Keratinocyte (primary cell): Measurements from ENCODE around the gene NPLOC4. TPM values are rescaled to one million over a fixed set of nuclear protein-coding genes. Genes with fewer than 3 reads are reported as not detected.

ENCODE experiments used
- DNase-seq: peaks from one replicate; pipeline ENCODE4 v3.0.0-alpha.2; 2011; ENCODE audit warnings: low read depth, missing footprints, low spot score
- FAIRE-seq: peaks from 2 replicates; lab custom pipeline; 2011; peaks lifted over from hg19 to GRCh38; lab: Jason Lieb, UNC
- H2AFZ ChIP-seq: 2 replicates; pipeline ENCODE4 v1.6.0; 2012; ENCODE audit warnings: low read length, control low read depth, inconsistent platforms; ENCODE audit not compliant: control insufficient read depth
- H3K27ac ChIP-seq: 2 replicates; pipeline ENCODE4 v1.5.1; 2011; ENCODE audit warnings: low read length; ENCODE audit not compliant: control insufficient read depth, insufficient read depth
- H3K27me3 ChIP-seq: 3 replicates; pipeline ENCODE4 v1.6.0; 2011; ENCODE audit warnings: low read length; ENCODE audit not compliant: control insufficient read depth, insufficient read depth; ENCODE audit errors: extremely low read depth
- H3K36me3 ChIP-seq, 2 experiments: 2 replicates in 1 of 2; 3 replicates in 1 of 2; pipeline ENCODE4 v1.5.1; 2011; ENCODE audit warnings: low read length in 2 of 2, mild to moderate bottlenecking in 1 of 2; ENCODE audit not compliant: control insufficient read depth in 2 of 2, insufficient read depth in 2 of 2; ENCODE audit errors: extremely low read depth in 1 of 2
- H3K4me1 ChIP-seq: 3 replicates; pipeline ENCODE4 v1.5.1; 2011; ENCODE audit warnings: low read length; ENCODE audit not compliant: control insufficient read depth, insufficient read depth; ENCODE audit errors: extremely low read depth
- H3K4me2 ChIP-seq: 3 replicates; pipeline ENCODE4 v1.6.0; 2011; ENCODE audit warnings: low read depth, low read length; ENCODE audit not compliant: control insufficient read depth, insufficient read depth; ENCODE audit errors: extremely low read depth
- H3K4me3 ChIP-seq, 3 experiments: fragments of 200-600 bp in 1 of 3; sonication (generic) in 1 of 3; 2 replicates in 2 of 3; 3 replicates in 1 of 3; pipeline ENCODE4 v1.5.1; 2011 to 2016; ENCODE audit warnings: low read length in 3 of 3, mild to moderate bottlenecking in 3 of 3, control low read depth in 2 of 3, inconsistent platforms in 1 of 3, low read depth in 1 of 3, mixed read lengths in 1 of 3, mixed run types in 1 of 3, moderate library complexity in 1 of 3; ENCODE audit not compliant: control insufficient read depth in 2 of 3, insufficient read depth in 2 of 3; ENCODE audit errors: extremely low read depth in 1 of 3
- H3K79me2 ChIP-seq: 2 replicates; pipeline ENCODE4 v1.6.0; 2012; ENCODE audit warnings: low read length; ENCODE audit not compliant: control insufficient read depth, insufficient read depth
- H3K9ac ChIP-seq: 3 replicates; pipeline ENCODE4 v1.6.0; 2011; ENCODE audit warnings: low read length; ENCODE audit not compliant: control insufficient read depth, insufficient read depth; ENCODE audit errors: extremely low read depth
- H3K9me1 ChIP-seq: 3 replicates; pipeline ENCODE4 v1.6.0; 2011; ENCODE audit warnings: low read length; ENCODE audit not compliant: control insufficient read depth, insufficient read depth; ENCODE audit errors: extremely low read depth
- H3K9me3 ChIP-seq: 2 replicates; pipeline ENCODE4 v1.5.1; 2012; ENCODE audit warnings: low read depth, low read length; ENCODE audit not compliant: control insufficient read depth
- H4K20me1 ChIP-seq: 3 replicates; pipeline ENCODE4 v1.6.0; 2011; ENCODE audit warnings: low read length; ENCODE audit not compliant: control insufficient read depth, insufficient read depth; ENCODE audit errors: extremely low read depth
- CTCF ChIP-seq, 3 experiments: IDR thresholded peaks in 1 of 3; conservative IDR thresholded peaks in 1 of 3; optimal IDR thresholded peaks in 1 of 3; 2 replicates in 2 of 3; 3 replicates in 1 of 3; pipeline versions ENCODE3 to v1.5.1; 2011; ENCODE audit warnings: low read length in 3 of 3, mild to moderate bottlenecking in 3 of 3, moderate library complexity in 2 of 3, control low read depth in 1 of 3, inconsistent platforms in 1 of 3; ENCODE audit not compliant: insufficient read depth in 2 of 3; ENCODE audit errors: extremely low read depth in 1 of 3
- EZH2 ChIP-seq: IDR thresholded peaks from one replicate; pipeline ENCODE4 v1.6.1; 2012; ENCODE audit warnings: inconsistent platforms, mild to moderate bottlenecking, low read length, moderate library complexity
- dilution Hi-C: fragments of 300-500 bp; cut with MboI; formaldehyde crosslinking; loops from one replicate; pipeline ENCODE4 v1.7.0; 2020; ENCODE audit warnings: low sequenced_read_pairs; ENCODE audit not compliant: extremely low pct_ligation_motif_present
- polyA plus RNA-seq, 5 experiments: library from polyadenylated mRNA; depleted of rRNA in 3 of 5; stranded (reverse) in 3 of 5; stranded (forward) in 1 of 5; unstranded in 1 of 5; fragments of >200 nt; gene quantifications; 1 replicate in 1 of 5; 2 replicates in 3 of 5; 3 replicates in 1 of 5; pipeline versions ENCODE4 v1.2.1 to v1.2.3, GENCODE V29; 2011 to 2012; ENCODE audit warnings: missing spikeins in 2 of 5, low read depth in 1 of 5, low replicate concordance in 1 of 5

The NPLOC4 gene
- polyA plus RNA-seq, 1 donor (not counting 4 experiments of a cell fraction or from before 2014, with no cell fraction given): 64.0 TPM

- H3K27ac ChIP-seq: no peak overlapping the region
- H3K9me3 ChIP-seq: no peaks in the 10 kb centered on the region
- FAIRE-seq: no peak
- H3K9me1 ChIP-seq: peaks cover 7% of the 10 kb centered on the region
- H3K4me3 ChIP-seq: no peak overlapping the region
- no peak overlapping the region for H3K9ac ChIP-seq
- peaks cover 44 to 45% of the 10 kb centered on the region in 2 experiments for H3K36me3 ChIP-seq
- dilution Hi-C loops: no loop called here
- TF ChIP-seq CTCF (optimal IDR thresholded peaks at IDR 0.05 in 1 of 3, IDR thresholded peaks at IDR 0.05 in 1 of 3, conservative IDR thresholded peaks at IDR 0.05 in 1 of 3; ENCODE audit: extremely low read depth in 1 of 3, insufficient read depth in 2 of 3, low read length in 3 of 3) (no peak), EZH2 (no peak)
- H4K20me1 ChIP-seq: peaks cover 4% of the 10 kb centered on the region
- no peak overlapping the region for H2AFZ ChIP-seq
- no peaks in the 10 kb centered on the region for H3K27me3 ChIP-seq
- no peak overlapping the region for H3K4me2 ChIP-seq
- peaks cover 10% of the 10 kb centered on the region for H3K79me2 ChIP-seq
- H3K4me1 ChIP-seq: peaks cover 28% of the 10 kb centered on the region
- DNase-seq: no peak
Observed at GRCh38 chr17:81572563-81573168, 64.2 kb downstream of the NPLOC4 start.

- peaks cover 2% of the 10 kb centered on the region for H3K9me1 ChIP-seq
- DNase-seq: no peak
- H3K27me3 ChIP-seq: no peaks in the 10 kb centered on the region
- dilution Hi-C loops: no loop called here
- peaks cover 3% of the 10 kb centered on the region for H4K20me1 ChIP-seq
- TF ChIP-seq EZH2: no peak
- no peak for TF ChIP-seq CTCF (optimal IDR thresholded peaks at IDR 0.05 in 1 of 3, IDR thresholded peaks at IDR 0.05 in 1 of 3, conservative IDR thresholded peaks at IDR 0.05 in 1 of 3; ENCODE audit: extremely low read depth in 1 of 3, insufficient read depth in 2 of 3, low read length in 3 of 3)
- no peak overlapping the region for H3K27ac ChIP-seq
- no peak overlapping the region for H3K4me2 ChIP-seq
- H2AFZ ChIP-seq: no peak overlapping the region
- peaks cover 29% of the 10 kb centered on the region for H3K4me1 ChIP-seq
- H3K9ac ChIP-seq: no peak overlapping the region
- H3K36me3 ChIP-seq: peaks cover 46 to 47% of the 10 kb centered on the region in 2 experiments
- FAIRE-seq: no peak
- H3K79me2 ChIP-seq: peaks cover 5% of the 10 kb centered on the region
- no peak overlapping the region for H3K4me3 ChIP-seq
- no peaks in the 10 kb centered on the region for H3K9me3 ChIP-seq
Observed at GRCh38 chr17:81570964-81571363, 65.9 kb downstream of the NPLOC4 start.
